MG63 (cell line): ENCODE data around the gene MARCHF3. TPM values are rescaled to one million over a fixed set of nuclear protein-coding genes. Genes with fewer than 3 reads are reported as not detected.

ENCODE experiments used
- DNase-seq: peaks from one replicate; pipeline ENCODE4 v3.0.0-alpha.2; 2020
- H3K27me3 ChIP-seq: fragments of 250-450 bp; sonication (Bioruptor Pico); 2 replicates; pipeline ENCODE4 v1.5.1; 2020; ENCODE audit warnings: mild to moderate bottlenecking, moderate library complexity
- H3K36me3 ChIP-seq: fragments of 250-450 bp; sonication (Bioruptor Pico); 2 replicates; pipeline ENCODE4 v1.5.1; 2020; ENCODE audit warnings: mild to moderate bottlenecking, moderate library complexity
- H3K4me3 ChIP-seq: fragments of 250-450 bp; sonication (Bioruptor Pico); 2 replicates; pipeline ENCODE4 v1.5.1; 2020; ENCODE audit warnings: mild to moderate bottlenecking, moderate library complexity
- H3K9me3 ChIP-seq: fragments of 250-450 bp; sonication (Bioruptor Pico); 2 replicates; pipeline ENCODE4 v1.5.1; 2020; ENCODE audit warnings: mild to moderate bottlenecking, moderate library complexity
- total RNA-seq: library from RNA; depleted of rRNA; stranded (reverse); fragments of >200 nt; shearing (Covaris generic); gene quantifications from 2 replicates; pipeline ENCODE4 v1.2.3, GENCODE V29; 2014; ENCODE audit warnings: low replicate concordance

Gene MARCHF3
- total RNA-seq, 1 experiment from 2014 or later: 5.2 TPM

DNA sequence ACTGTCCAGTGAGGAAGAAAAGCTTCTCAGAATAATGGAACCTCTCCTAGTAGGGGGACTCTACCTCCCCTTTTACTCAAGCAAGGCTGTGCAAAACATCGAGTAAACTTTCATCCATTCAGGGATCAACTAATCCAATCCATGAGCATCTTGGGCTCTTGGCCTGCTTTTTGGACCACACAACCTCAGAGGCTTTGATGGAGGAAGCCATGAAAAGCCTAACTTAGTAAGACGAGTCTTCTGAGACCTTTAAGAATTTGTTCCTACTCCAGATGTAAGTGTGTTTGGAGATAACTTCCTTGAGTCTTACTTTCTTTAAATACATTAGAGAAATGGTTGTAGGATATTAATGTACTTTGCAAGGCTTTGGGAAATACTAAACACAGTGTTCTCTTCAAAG lies 49.1 kb downstream of the MARCHF3 start:
- H3K36me3 ChIP-seq: no peaks in the 10 kb centered on the region
- H3K27me3 ChIP-seq: no peaks in the 10 kb centered on the region
- DNase-seq: no peak
- H3K4me3 ChIP-seq: no peak overlapping the region
- no peaks in the 10 kb centered on the region for H3K9me3 ChIP-seq

GRCh38 chr5:126978258-126978657 lies 52.1 kb downstream of the MARCHF3 start:
- H3K9me3 ChIP-seq: no peaks in the 10 kb centered on the region
- no peaks in the 10 kb centered on the region for H3K36me3 ChIP-seq
- H3K27me3 ChIP-seq: no peaks in the 10 kb centered on the region
- H3K4me3 ChIP-seq: no peak overlapping the region
- no peak for DNase-seq

DNA sequence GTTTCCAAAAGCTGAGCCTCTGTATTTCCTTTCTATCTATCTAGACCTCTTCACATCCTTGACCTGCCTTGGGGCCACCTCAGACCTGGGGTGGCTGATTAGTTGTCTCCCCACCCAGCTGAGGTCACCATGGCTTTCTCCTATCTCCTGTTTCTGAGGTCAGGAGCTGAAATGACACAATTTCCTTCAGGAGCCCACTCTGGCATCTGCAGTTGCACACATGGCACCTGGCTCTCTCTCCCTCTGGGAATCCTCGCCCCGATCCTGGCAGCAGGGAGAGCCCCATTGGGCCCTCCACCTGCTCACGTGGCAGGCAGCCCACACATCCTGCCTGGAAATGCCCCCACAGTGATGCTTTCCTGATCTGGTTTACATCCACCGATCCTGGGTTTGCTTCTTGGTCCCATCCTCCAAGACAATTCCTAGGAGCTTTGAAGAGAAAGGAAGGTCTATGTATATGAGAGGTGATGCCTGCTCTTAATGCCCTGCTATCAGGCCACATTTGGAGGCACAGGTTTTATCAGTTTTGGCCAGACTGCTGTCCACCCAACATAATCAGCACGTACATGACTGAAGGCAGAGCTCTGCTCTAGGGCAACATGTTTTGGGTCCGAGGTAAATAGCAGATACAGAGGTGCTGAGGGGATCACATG lies 53.7 kb downstream of the MARCHF3 start:
- Histone ChIP-seq H3K36me3 (no peaks in the 10 kb centered on the region), H3K27me3 (no peaks in the 10 kb centered on the region), H3K9me3 (no peaks in the 10 kb centered on the region), H3K4me3 (no peak overlapping the region)
- no peak for DNase-seq

DNA sequence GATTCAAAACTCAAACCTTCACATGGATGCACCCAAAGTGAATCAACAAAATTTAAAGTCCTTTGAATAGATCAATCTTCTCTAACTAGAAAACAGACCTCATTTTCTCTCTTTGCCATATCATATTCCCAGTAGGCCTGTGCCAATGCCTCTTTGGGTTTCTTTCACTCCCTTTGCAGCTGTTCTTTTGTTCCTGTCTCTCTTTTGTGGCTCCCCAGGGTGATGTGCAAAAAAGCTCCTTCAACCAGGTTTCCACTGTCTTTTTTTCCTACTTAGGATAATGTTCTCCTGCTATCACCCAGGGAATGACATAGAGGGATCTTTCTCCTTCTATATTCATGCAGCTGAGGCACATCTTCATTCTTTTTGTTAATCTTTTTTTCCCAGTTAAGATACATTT lies 54.6 kb downstream of the MARCHF3 start:
- no peaks in the 10 kb centered on the region for H3K36me3 ChIP-seq
- DNase-seq: no peak
- H3K9me3 ChIP-seq: no peaks in the 10 kb centered on the region
- H3K27me3 ChIP-seq: no peaks in the 10 kb centered on the region
- H3K4me3 ChIP-seq: no peak overlapping the region

DNA sequence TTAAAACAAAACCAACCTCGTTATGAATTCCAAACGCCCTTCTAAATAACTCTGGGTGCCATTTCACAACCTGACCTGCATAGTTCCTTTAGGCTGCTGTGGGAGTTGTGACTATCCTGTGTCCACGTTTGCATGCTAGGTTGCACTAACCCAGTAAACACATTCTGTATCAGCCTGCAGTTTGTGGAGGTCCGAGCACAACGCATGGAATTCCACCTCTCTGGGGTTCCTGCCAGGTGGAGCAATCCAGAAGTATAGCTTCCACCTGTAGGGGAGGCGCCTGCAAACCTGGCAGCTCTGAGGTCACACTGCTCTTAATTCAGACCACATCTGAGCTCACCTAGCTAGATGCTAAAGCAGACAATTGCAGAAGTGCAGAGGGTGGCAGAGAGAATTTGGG lies 57.2 kb downstream of the MARCHF3 start:
- Histone ChIP-seq H3K9me3 (no peaks in the 10 kb centered on the region; the same call in 1 of the 2 replicates), H3K27me3 (no peaks in the 10 kb centered on the region), H3K4me3 (no peak overlapping the region), H3K36me3 (no peaks in the 10 kb centered on the region)
- no peak for DNase-seq

GRCh38 chr5:126972062-126972895 lies 58.1 kb downstream of the MARCHF3 start:
- Histone ChIP-seq H3K27me3 (no peaks in the 10 kb centered on the region), H3K36me3 (no peaks in the 10 kb centered on the region), H3K9me3 (no peaks in the 10 kb centered on the region; the same call in 1 of the 2 replicates), H3K4me3 (no peak overlapping the region)
- DNase-seq: no peak

DNA sequence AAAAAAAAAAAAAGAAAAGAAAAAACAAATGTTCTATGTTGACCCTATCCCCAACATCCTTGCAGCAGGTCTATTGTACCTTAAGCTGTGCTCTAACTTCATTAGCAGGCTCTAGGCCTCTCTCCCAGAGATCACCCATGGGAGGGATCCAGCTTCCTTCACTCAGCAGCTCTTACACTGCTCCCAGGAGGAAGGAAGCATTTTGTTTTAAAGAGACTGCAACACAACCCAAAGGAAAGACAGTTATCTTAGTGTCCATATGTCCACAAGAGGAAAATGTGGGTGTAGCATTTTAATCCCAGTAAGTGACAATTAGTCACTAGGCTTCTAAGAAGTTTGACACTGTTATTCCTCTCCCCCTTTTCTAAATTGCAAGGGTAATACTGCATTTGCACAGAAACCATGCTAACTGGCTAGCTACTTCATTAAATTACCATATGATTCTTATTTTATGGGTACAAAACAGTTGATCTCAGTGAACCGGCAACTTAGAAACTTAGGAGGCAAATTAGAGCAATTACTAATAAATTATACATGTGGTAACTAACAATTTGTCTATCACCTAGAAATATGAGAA lies 58.8 kb downstream of the MARCHF3 start:
- H3K27me3 ChIP-seq: no peaks in the 10 kb centered on the region
- H3K36me3 ChIP-seq: no peaks in the 10 kb centered on the region
- no peak for DNase-seq
- H3K9me3 ChIP-seq: no peaks in the 10 kb centered on the region; the same call in 1 of the 2 replicates
- H3K4me3 ChIP-seq: no peak overlapping the region

- Histone ChIP-seq H3K36me3 (no peaks in the 10 kb centered on the region), H3K9me3 (no peaks in the 10 kb centered on the region; the same call in 1 of the 2 replicates), H3K27me3 (no peaks in the 10 kb centered on the region), H3K4me3 (no peak overlapping the region)
- peak; percentile 22 for DNase-seq
Measured at GRCh38 chr5:126970517-126971017, 59.8 kb downstream of the MARCHF3 start.

- H3K9me3 ChIP-seq: no peaks in the 10 kb centered on the region; the same call in 1 of the 2 replicates
- H3K4me3 ChIP-seq: no peak overlapping the region
- no peaks in the 10 kb centered on the region for H3K36me3 ChIP-seq
- H3K27me3 ChIP-seq: no peaks in the 10 kb centered on the region
- DNase-seq: no peak
Measured at GRCh38 chr5:126969548-126969947, 60.8 kb downstream of the MARCHF3 start.

GRCh38 chr5:126967808-126968466 lies 62.4 kb downstream of the MARCHF3 start:
- H3K27me3 ChIP-seq: no peaks in the 10 kb centered on the region
- no peaks in the 10 kb centered on the region for H3K36me3 ChIP-seq
- H3K4me3 ChIP-seq: no peak overlapping the region
- DNase-seq: no peak
- no peaks in the 10 kb centered on the region; the same call in 1 of the 2 replicates for H3K9me3 ChIP-seq

- Histone ChIP-seq H3K27me3 (no peaks in the 10 kb centered on the region), H3K36me3 (no peaks in the 10 kb centered on the region), H3K9me3 (no peaks in the 10 kb centered on the region; the same call in 1 of the 2 replicates), H3K4me3 (no peak overlapping the region)
- no peak for DNase-seq
Measured at GRCh38 chr5:126965487-126965886, 64.9 kb downstream of the MARCHF3 start.

DNA sequence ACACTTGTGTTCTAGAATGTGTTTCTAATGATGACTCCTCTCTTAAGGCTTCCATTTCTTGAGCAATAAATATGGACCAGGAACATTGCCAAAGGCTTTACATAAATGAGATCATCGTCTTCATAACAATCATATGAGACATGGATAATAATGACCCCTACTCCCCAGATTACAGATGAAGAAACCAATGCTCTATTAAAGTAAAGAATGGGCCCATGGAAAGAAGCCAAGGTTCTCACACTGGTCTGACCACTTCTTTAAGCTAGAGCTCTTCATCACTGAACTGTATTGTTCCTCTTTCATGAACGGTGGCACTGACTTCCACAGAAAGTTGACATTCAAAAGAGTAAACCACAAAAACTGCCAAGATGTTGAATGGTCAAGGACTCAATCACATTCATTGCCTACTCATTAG lies 65.3 kb downstream of the MARCHF3 start:
- H3K9me3 ChIP-seq: no peaks in the 10 kb centered on the region; the same call in 1 of the 2 replicates
- H3K27me3 ChIP-seq: no peaks in the 10 kb centered on the region
- H3K36me3 ChIP-seq: no peaks in the 10 kb centered on the region
- peak; percentile 35 for DNase-seq
- no peak overlapping the region for H3K4me3 ChIP-seq

- no peaks in the 10 kb centered on the region; the same call in 1 of the 2 replicates for H3K9me3 ChIP-seq
- no peak for DNase-seq
- H3K27me3 ChIP-seq: no peaks in the 10 kb centered on the region
- no peaks in the 10 kb centered on the region for H3K36me3 ChIP-seq
- H3K4me3 ChIP-seq: no peak overlapping the region
Measured at GRCh38 chr5:126963822-126964375, 66.5 kb downstream of the MARCHF3 start.

- Histone ChIP-seq H3K9me3 (peaks cover 5% of the 10 kb centered on the region; the same call in 1 of the 2 replicates), H3K4me3 (no peak overlapping the region), H3K27me3 (no peaks in the 10 kb centered on the region), H3K36me3 (no peaks in the 10 kb centered on the region)
- peak; percentile 82 for DNase-seq
Measured at GRCh38 chr5:126961702-126962101, 68.7 kb downstream of the MARCHF3 start.

- Histone ChIP-seq H3K4me3 (no peak overlapping the region), H3K27me3 (no peaks in the 10 kb centered on the region), H3K36me3 (no peaks in the 10 kb centered on the region), H3K9me3 (peaks cover 6% of the 10 kb centered on the region; the same call in 1 of the 2 replicates)
- DNase-seq: no peak
Measured at GRCh38 chr5:126961128-126961527, 69.2 kb downstream of the MARCHF3 start.

GRCh38 chr5:126959188-126959587 lies 71.2 kb downstream of the MARCHF3 start:
- Histone ChIP-seq H3K4me3 (no peak overlapping the region), H3K9me3 (peaks cover 6% of the 10 kb centered on the region; the same call in 1 of the 2 replicates), H3K27me3 (no peaks in the 10 kb centered on the region), H3K36me3 (no peaks in the 10 kb centered on the region)
- no peak for DNase-seq
